Raji (cell line): ENCODE data around the gene SFXN5.

Source experiments
- POLR2A ChIP-seq: IDR thresholded peaks from 2 replicates; pipeline ENCODE4 v1.6.1; 2011; ENCODE audit warnings: low read depth, low read length, control low read depth; ENCODE audit not compliant: insufficient read depth

Gene SFXN5

GRCh38 chr2:72951303-72952095 lies 120.0 kb downstream of the SFXN5 start:
- no peak for TF ChIP-seq POLR2A

GRCh38 chr2:72950558-72951255 lies 120.8 kb downstream of the SFXN5 start:
- TF ChIP-seq POLR2A: no peak

- no peak for TF ChIP-seq POLR2A
These were observed 121.9 kb downstream of the SFXN5 start for GRCh38 chr2:72949642-72950041.

- no peak for TF ChIP-seq POLR2A
These were observed 122.5 kb downstream of the SFXN5 start for GRCh38 chr2:72949045-72949444.

GRCh38 chr2:72947952-72948830 lies 123.3 kb downstream of the SFXN5 start:
- TF ChIP-seq POLR2A: no peak

- TF ChIP-seq POLR2A: no peak
These were observed 125.0 kb downstream of the SFXN5 start for GRCh38 chr2:72946466-72946865.

- no peak for TF ChIP-seq POLR2A
These were observed 126.0 kb downstream of the SFXN5 start for GRCh38 chr2:72945450-72946019.

GRCh38 chr2:72944804-72945449 lies 126.6 kb downstream of the SFXN5 start:
- no peak for TF ChIP-seq POLR2A

GRCh38 chr2:72943540-72944395 lies 127.7 kb downstream of the SFXN5 start:
- TF ChIP-seq POLR2A: no peak

- no peak for TF ChIP-seq POLR2A
These were observed 128.6 kb downstream of the SFXN5 start for GRCh38 chr2:72942881-72943418.

GRCh38 chr2:72942293-72942692 lies 129.2 kb downstream of the SFXN5 start:
- TF ChIP-seq POLR2A: no peak

- no peak for TF ChIP-seq POLR2A
These were observed 130.7 kb downstream of the SFXN5 start for GRCh38 chr2:72940786-72941185.

- no peak for TF ChIP-seq POLR2A
These were observed 131.2 kb downstream of the SFXN5 start for GRCh38 chr2:72940361-72940760.
